Measurements from ENCODE around the gene OSTM1. TPM values are rescaled to one million over a fixed set of nuclear protein-coding genes. Genes with fewer than 3 reads are reported as not detected.

OSTM1 gene
- total and polyA plus RNA-seq, 9 of the 15 experiments (the other 6 are each of a cell fraction or from before 2014, with no cell fraction given) = 5.6 to 29.5 (median 16.3) TPM

DNA sequence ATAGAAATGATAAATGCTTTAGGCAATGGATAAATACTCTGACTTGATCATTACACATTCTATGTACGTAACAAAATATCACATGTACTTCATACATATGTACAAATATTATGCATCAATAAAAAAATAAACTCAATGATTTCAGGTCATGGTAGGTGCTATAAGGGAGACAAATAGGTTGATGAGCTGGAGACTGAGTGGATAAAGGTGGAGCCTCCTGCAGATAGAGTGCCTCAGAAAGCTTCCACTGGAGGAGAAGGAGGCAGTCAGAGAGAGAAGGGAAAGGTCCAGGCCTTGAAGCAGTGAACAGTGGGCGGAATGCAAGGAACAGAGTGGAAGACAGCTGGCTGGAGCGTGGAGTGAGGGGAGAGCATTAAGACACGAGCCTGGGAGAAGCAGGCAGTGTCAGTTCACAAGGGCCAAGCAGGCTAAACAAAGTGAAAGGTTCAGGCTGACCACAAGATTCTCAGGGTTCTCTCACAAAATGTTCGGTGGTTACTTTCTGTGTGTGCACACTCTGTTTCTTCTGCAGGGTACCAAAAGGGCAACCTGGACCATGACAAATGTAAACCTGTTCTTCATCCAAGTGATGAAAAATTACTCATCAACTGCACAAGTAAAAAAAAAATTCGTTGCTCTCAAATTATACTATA is 60.6 kb downstream of the OSTM1 start (continued):
- TF ChIP-seq, protein P1, sequence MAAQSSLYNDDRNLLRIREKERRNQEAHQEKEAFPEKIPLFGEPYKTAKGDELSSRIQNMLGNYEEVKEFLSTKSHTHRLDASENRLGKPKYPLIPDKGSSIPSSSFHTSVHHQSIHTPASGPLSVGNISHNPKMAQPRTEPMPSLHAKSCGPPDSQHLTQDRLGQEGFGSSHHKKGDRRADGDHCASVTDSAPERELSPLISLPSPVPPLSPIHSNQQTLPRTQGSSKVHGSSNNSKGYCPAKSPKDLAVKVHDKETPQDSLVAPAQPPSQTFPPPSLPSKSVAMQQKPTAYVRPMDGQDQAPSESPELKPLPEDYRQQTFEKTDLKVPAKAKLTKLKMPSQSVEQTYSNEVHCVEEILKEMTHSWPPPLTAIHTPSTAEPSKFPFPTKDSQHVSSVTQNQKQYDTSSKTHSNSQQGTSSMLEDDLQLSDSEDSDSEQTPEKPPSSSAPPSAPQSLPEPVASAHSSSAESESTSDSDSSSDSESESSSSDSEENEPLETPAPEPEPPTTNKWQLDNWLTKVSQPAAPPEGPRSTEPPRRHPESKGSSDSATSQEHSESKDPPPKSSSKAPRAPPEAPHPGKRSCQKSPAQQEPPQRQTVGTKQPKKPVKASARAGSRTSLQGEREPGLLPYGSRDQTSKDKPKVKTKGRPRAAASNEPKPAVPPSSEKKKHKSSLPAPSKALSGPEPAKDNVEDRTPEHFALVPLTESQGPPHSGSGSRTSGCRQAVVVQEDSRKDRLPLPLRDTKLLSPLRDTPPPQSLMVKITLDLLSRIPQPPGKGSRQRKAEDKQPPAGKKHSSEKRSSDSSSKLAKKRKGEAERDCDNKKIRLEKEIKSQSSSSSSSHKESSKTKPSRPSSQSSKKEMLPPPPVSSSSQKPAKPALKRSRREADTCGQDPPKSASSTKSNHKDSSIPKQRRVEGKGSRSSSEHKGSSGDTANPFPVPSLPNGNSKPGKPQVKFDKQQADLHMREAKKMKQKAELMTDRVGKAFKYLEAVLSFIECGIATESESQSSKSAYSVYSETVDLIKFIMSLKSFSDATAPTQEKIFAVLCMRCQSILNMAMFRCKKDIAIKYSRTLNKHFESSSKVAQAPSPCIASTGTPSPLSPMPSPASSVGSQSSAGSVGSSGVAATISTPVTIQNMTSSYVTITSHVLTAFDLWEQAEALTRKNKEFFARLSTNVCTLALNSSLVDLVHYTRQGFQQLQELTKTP (IDR thresholded peaks at IDR 0.05; ENCODE audit: low read depth in 1 of 2, partially characterized antibody in 2 of 2) = no peak
- no peak for TF ChIP-seq PCBP2 (IDR thresholded peaks at IDR 0.05; ENCODE audit: low read depth, low read length, poor library complexity, severe bottlenecking)
- no peak for TF ChIP-seq ZFPM2 (CRISPR knock-in tag; IDR thresholded peaks at IDR 0.05)
- no peak for TF ChIP-seq CSDE1 (IDR thresholded peaks at IDR 0.05)
- no peak for TF ChIP-seq ETV5 (CRISPR knock-in tag; IDR thresholded peaks at IDR 0.05; ENCODE audit: low read depth)
- TF ChIP-seq KLF6 (CRISPR knock-in tag; IDR thresholded peaks at IDR 0.05; ENCODE audit: borderline replicate concordance) = no peak
- TF ChIP-seq ZSCAN32 (CRISPR knock-in tag; IDR thresholded peaks at IDR 0.05) = no peak
- TF ChIP-seq HOXB6 (CRISPR knock-in tag; IDR thresholded peaks at IDR 0.05; ENCODE audit: borderline replicate concordance) = no peak
- TF ChIP-seq, protein P2, sequence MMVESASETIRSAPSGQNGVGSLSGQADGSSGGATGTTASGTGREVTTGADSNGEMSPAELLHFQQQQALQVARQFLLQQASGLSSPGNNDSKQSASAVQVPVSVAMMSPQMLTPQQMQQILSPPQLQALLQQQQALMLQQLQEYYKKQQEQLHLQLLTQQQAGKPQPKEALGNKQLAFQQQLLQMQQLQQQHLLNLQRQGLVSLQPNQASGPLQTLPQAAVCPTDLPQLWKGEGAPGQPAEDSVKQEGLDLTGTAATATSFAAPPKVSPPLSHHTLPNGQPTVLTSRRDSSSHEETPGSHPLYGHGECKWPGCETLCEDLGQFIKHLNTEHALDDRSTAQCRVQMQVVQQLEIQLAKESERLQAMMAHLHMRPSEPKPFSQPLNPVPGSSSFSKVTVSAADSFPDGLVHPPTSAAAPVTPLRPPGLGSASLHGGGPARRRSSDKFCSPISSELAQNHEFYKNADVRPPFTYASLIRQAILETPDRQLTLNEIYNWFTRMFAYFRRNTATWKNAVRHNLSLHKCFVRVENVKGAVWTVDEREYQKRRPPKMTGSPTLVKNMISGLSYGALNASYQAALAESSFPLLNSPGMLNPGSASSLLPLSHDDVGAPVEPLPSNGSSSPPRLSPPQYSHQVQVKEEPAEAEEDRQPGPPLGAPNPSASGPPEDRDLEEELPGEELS (CRISPR knock-in tag; IDR thresholded peaks at IDR 0.05; ENCODE audit: borderline replicate concordance) = no peak
- no peak for TF ChIP-seq NR1H2 (CRISPR knock-in tag; IDR thresholded peaks at IDR 0.05)
- TF ChIP-seq ZNF507 (tag; conservative IDR thresholded peaks at IDR 0.05) = no peak
- TF ChIP-seq CAMTA2 (CRISPR knock-in tag; conservative IDR thresholded peaks at IDR 0.05) = no peak
- TF ChIP-seq, protein P3, sequence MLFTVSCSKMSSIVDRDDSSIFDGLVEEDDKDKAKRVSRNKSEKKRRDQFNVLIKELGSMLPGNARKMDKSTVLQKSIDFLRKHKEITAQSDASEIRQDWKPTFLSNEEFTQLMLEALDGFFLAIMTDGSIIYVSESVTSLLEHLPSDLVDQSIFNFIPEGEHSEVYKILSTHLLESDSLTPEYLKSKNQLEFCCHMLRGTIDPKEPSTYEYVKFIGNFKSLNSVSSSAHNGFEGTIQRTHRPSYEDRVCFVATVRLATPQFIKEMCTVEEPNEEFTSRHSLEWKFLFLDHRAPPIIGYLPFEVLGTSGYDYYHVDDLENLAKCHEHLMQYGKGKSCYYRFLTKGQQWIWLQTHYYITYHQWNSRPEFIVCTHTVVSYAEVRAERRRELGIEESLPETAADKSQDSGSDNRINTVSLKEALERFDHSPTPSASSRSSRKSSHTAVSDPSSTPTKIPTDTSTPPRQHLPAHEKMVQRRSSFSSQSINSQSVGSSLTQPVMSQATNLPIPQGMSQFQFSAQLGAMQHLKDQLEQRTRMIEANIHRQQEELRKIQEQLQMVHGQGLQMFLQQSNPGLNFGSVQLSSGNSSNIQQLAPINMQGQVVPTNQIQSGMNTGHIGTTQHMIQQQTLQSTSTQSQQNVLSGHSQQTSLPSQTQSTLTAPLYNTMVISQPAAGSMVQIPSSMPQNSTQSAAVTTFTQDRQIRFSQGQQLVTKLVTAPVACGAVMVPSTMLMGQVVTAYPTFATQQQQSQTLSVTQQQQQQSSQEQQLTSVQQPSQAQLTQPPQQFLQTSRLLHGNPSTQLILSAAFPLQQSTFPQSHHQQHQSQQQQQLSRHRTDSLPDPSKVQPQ (CRISPR knock-in tag; IDR thresholded peaks at IDR 0.05; ENCODE audit: borderline replicate concordance) = no peak
- TF ChIP-seq SRSF3 (IDR thresholded peaks at IDR 0.05; ENCODE audit: insufficient read depth, low read length) = no peak
- no peak for TF ChIP-seq CHD4 (IDR thresholded peaks at IDR 0.05; ENCODE audit: insufficient read depth, insufficient replicate concordance, low read depth, low read length, poor library complexity, severe bottlenecking)

Data from K562 (cell line).